Upper lobe of left lung (tissue), 6 donors: ENCODE data around the gene SCLT1. TPM values are rescaled to one million over a fixed set of nuclear protein-coding genes. Genes with fewer than 3 reads are reported as not detected.

Experiments used
- ATAC-seq, 2 donors: fragments of 200-7000 bp; cut with Tn5 transposase; one replicate each; pipeline ENCODE4 v1.9.1; 2022; ENCODE audit warnings: mild to moderate bottlenecking in 2 of 2, moderate library complexity in 2 of 2; ENCODE audit not compliant: low FRiP score in 2 of 2
- DNase-seq, 2 donors: peaks; one replicate each; pipeline ENCODE4 v3.0.0-alpha.2; 2019 to 2020
- H3K27ac ChIP-seq, 4 donors: fragments of 200-600 bp; sonication (generic); one replicate each; pipeline ENCODE4 v1.5.1; 2016 to 2019
- H3K27me3 ChIP-seq, 4 donors: fragments of 200-600 bp; sonication (generic); one replicate each; pipeline ENCODE4 v1.5.1; 2017 to 2019
- H3K36me3 ChIP-seq, 4 donors: fragments of 200-600 bp; sonication (generic); one replicate each; pipeline ENCODE4 v1.5.1; 2016 to 2019
- H3K4me1 ChIP-seq, 4 donors: fragments of 200-600 bp; sonication (generic); one replicate each; pipeline ENCODE4 v1.5.1; 2018 to 2019
- H3K4me3 ChIP-seq, 4 donors: fragments of 200-600 bp; sonication (generic); one replicate each; pipeline ENCODE4 v1.5.1; 2017 to 2019; ENCODE audit warnings: mild to moderate bottlenecking in 2 of 4, moderate library complexity in 1 of 4
- H3K9me3 ChIP-seq, 4 donors: fragments of 200-600 bp; sonication (generic); one replicate each; pipeline ENCODE4 v1.5.1; 2018 to 2019
- EP300 ChIP-seq, 4 donors: sonication (generic); formaldehyde crosslinking; IDR thresholded peaks; one replicate each; pipeline ENCODE4 v1.5.1; 2017; ENCODE audit warnings: antibody characterized with exemption in 4 of 4, control low read depth in 2 of 4
- POLR2A ChIP-seq, 4 donors: fragments of 450-650 bp; IDR thresholded peaks; one replicate each; pipeline ENCODE4 v1.5.1; 2016 to 2017; ENCODE audit warnings: antibody characterized with exemption in 4 of 4, mild to moderate bottlenecking in 2 of 4
- POLR2AphosphoS5 ChIP-seq, 2 donors: sonication (generic); formaldehyde crosslinking; IDR thresholded peaks; one replicate each; pipeline ENCODE4 v1.5.1; 2017; ENCODE audit warnings: antibody characterized with exemption in 2 of 2
- WGBS, 2 donors: methylation state at CpG; one replicate each; pipeline ENCODE4 v1.1.5; 2017 to 2018; 5-methylcytosine and 5-hydroxymethylcytosine counted together
- total RNA-seq, 6 donors: library from RNA; depleted of rRNA in 4 of 6; stranded (reverse); fragments of >200 nt in 4 of 6; gene quantifications; one replicate each; pipeline versions ENCODE4 v1.1.0 to v1.2.1, GENCODE V29; 2016 to 2021
- TF ChIP-seq, protein P1 (sequence below), 6 experiments: fragments of 450-650 bp in 4 of 6; fragments of 200-600 bp in 2 of 6; sonication (generic) in 2 of 6; IDR thresholded peaks; one replicate each; pipeline ENCODE4 v1.5.1; 2016 to 2019; ENCODE audit warnings: antibody characterized with exemption in 6 of 6
- donor health status: DM: no; HTN: no; CAD: no; lungs with moderate emphysema.
- donor health status: DM: no; HTN: yes; CAD: no; lungs with severe emphysema.

SCLT1 gene
- total RNA-seq, 6 donors from 2014 or later: 7.9 to 27.2 (median 14.2) TPM

DNA sequence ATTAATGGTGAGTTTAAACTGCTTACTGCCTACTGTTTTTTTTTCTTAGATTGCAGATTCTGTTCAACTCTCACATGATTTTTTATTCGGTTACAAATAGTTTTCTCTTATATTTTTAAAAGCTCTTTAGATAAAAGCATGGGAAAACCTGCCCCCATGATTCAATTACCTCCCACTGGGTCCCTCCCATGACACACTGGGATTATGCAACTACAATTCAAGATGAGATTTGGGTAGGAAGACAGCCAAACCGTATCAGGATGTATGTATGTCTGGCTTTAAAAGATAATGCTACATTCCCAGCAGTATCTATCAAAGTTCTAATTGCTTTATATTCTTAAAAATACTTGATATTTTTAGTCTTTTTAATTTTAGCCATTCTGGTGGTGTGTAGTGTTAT is 152.4 kb downstream of the SCLT1 start:
- no peak for TF ChIP-seq POLR2A (IDR thresholded peaks at IDR 0.05)
- TF ChIP-seq, protein P1, sequence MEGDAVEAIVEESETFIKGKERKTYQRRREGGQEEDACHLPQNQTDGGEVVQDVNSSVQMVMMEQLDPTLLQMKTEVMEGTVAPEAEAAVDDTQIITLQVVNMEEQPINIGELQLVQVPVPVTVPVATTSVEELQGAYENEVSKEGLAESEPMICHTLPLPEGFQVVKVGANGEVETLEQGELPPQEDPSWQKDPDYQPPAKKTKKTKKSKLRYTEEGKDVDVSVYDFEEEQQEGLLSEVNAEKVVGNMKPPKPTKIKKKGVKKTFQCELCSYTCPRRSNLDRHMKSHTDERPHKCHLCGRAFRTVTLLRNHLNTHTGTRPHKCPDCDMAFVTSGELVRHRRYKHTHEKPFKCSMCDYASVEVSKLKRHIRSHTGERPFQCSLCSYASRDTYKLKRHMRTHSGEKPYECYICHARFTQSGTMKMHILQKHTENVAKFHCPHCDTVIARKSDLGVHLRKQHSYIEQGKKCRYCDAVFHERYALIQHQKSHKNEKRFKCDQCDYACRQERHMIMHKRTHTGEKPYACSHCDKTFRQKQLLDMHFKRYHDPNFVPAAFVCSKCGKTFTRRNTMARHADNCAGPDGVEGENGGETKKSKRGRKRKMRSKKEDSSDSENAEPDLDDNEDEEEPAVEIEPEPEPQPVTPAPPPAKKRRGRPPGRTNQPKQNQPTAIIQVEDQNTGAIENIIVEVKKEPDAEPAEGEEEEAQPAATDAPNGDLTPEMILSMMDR (IDR thresholded peaks at IDR 0.05): no peak
- no peak for TF ChIP-seq POLR2AphosphoS5 (IDR thresholded peaks at IDR 0.05)
- TF ChIP-seq EP300 (IDR thresholded peaks at IDR 0.05): no peak
- Histone ChIP-seq H3K27ac (no peak overlapping the region), H3K36me3 (peaks cover 0 to 24% (median 4%) of the 10 kb centered on the region in 4 donors), H3K9me3 (no peaks in the 10 kb centered on the region), H3K4me1 (no peaks in the 10 kb centered on the region), H3K27me3 (no peaks in the 10 kb centered on the region), H3K4me3 (no peak overlapping the region)
- DNase-seq: no peak
- WGBS, 2 donors: 90 to 97% methylated on average over 2 of the region's 2 CpGs
- no peak for ATAC-seq

DNA sequence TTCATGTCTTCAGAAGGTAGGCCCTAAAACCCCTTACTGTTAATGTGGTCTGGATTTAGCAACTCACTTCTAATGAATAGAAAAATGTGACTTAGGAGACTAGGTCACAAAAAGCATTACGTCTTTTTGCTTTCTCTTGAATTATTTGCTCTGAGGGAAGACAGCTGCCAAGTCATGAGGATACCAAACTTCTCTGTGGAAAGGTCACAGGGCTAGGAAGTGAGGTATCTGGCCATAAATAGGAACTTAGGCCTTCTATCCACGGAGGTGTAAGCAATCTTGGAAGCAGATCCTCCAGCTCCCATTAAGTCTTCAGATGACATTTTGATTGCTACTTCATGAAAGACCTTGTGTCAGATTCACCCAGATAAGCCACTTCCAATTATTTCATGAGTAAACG is 163.3 kb downstream of the SCLT1 start:
- H3K36me3 ChIP-seq: peaks cover 0 to 6% (median 0%) of the 10 kb centered on the region in 4 donors
- TF ChIP-seq POLR2AphosphoS5 (IDR thresholded peaks at IDR 0.05) (no peak), POLR2A (IDR thresholded peaks at IDR 0.05) (no peak), EP300 (IDR thresholded peaks at IDR 0.05) (no peak)
- TF ChIP-seq, protein P1 (IDR thresholded peaks at IDR 0.05): no peak
- H3K4me1 ChIP-seq: no peaks in the 10 kb centered on the region
- WGBS, 2 donors: 56 to 57% methylated on average over 3 of the region's 3 CpGs
- no peaks in the 10 kb centered on the region for H3K27me3 ChIP-seq
- no peak overlapping the region for H3K27ac ChIP-seq
- H3K9me3 ChIP-seq: no peaks in the 10 kb centered on the region
- ATAC-seq (no peak), DNase-seq (no peak)
- H3K4me3 ChIP-seq: no peak overlapping the region

DNA sequence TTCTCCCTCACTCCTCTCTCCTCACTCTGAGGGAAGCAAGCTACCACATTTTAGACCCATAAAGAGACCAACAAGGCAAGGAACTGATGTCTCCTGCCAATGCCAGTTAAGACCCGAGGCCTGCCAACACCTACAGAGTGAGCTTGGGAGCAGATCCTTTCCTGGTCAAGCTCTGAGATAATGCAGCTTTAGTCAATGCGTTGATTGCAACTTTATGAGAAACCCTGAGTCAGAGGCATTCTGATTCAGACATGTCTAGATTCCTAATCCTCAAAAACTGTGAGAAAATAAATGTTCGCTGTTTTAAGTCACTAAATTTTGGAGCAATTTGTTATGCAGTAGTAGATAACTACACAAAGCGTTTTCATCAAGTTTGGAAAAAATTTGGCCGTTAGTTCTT is 168.4 kb downstream of the SCLT1 start:
- ATAC-seq (no peak), DNase-seq (no peak)
- TF ChIP-seq, protein P1 (IDR thresholded peaks at IDR 0.05): no peak
- TF ChIP-seq POLR2A (IDR thresholded peaks at IDR 0.05) (no peak), POLR2AphosphoS5 (IDR thresholded peaks at IDR 0.05) (no peak), EP300 (IDR thresholded peaks at IDR 0.05) (no peak)
- H3K4me3 ChIP-seq: no peak overlapping the region
- 90 to 95% methylated on average over 5 of the region's 5 CpGs for WGBS, 2 donors
- no peak overlapping the region for H3K27ac ChIP-seq
- H3K4me1 ChIP-seq: no peaks in the 10 kb centered on the region
- H3K36me3 ChIP-seq: peaks cover 0 to 3% (median 0%) of the 10 kb centered on the region in 4 donors
- no peaks in the 10 kb centered on the region for H3K27me3 ChIP-seq
- H3K9me3 ChIP-seq: no peaks in the 10 kb centered on the region

DNA sequence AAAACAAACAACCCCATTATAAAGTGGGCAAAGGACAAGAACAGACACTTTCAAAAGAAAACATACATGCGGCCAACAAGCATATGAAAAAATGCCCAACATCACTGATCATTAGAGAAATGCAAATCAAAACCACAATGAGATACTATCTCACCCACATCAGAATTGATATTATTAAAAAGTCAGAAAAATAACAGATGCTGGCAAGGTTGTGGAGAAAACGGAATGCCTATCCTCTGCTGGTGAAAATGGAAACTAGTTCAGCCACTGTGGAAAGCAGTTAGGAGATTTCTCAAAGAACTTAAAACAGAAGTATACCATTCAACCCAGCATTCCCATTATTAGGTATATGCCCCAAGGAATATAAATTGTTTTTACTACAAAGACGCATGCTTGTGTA is 171.4 kb downstream of the SCLT1 start:
- no peak overlapping the region for H3K4me3 ChIP-seq
- no peaks in the 10 kb centered on the region for H3K9me3 ChIP-seq
- no peak overlapping the region for H3K27ac ChIP-seq
- no peaks in the 10 kb centered on the region for H3K27me3 ChIP-seq
- DNase-seq: no peak
- WGBS, 2 donors: 77 to 79% methylated on average over 3 of the region's 3 CpGs
- TF ChIP-seq, protein P1 (IDR thresholded peaks at IDR 0.05): no peak
- TF ChIP-seq POLR2A (IDR thresholded peaks at IDR 0.05) (no peak), EP300 (IDR thresholded peaks at IDR 0.05) (no peak), POLR2AphosphoS5 (IDR thresholded peaks at IDR 0.05) (no peak)
- H3K36me3 ChIP-seq: peaks cover 0 to 3% (median 0%) of the 10 kb centered on the region in 4 donors
- no peak for ATAC-seq
- H3K4me1 ChIP-seq: no peaks in the 10 kb centered on the region

DNA sequence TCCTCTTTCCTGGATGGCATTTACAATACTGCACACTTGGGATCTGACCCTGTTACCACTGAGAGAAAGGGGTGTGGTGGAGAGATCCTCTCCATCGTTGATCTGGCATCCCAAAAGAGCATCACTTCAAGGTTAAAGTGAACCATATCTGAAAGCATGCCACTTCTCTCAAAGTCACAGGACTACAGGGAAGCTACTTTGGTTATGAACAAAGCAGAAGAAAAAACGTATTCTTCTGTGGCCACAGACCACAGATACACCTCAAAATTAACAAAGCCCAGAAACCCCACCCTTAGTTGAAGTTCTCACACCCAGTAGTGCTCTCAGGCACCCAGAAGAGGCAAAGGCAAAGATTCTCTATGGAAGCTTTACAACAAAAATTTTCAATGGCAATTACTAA is 175.6 kb downstream of the SCLT1 start:
- Histone ChIP-seq H3K9me3 (no peaks in the 10 kb centered on the region), H3K4me1 (no peaks in the 10 kb centered on the region), H3K27ac (no peak overlapping the region), H3K36me3 (no peaks in the 10 kb centered on the region), H3K4me3 (no peak overlapping the region), H3K27me3 (no peaks in the 10 kb centered on the region)
- no peak for DNase-seq
- ATAC-seq: peak in 1 of 2 donors; percentile 33
- WGBS, 2 donors: 59 to 72% methylated on average over 2 of the region's 2 CpGs
- TF ChIP-seq POLR2AphosphoS5 (IDR thresholded peaks at IDR 0.05): no peak
- TF ChIP-seq POLR2A (IDR thresholded peaks at IDR 0.05): no peak
- TF ChIP-seq, protein P1 (IDR thresholded peaks at IDR 0.05): no peak
- no peak for TF ChIP-seq EP300 (IDR thresholded peaks at IDR 0.05)
